ENCODE data around the gene MAPK8IP1. TPM values are rescaled to one million over a fixed set of nuclear protein-coding genes. Genes with fewer than 3 reads are reported as not detected.

Gene MAPK8IP1
- total RNA-seq, 1 donor, result 8.0 TPM

DNA sequence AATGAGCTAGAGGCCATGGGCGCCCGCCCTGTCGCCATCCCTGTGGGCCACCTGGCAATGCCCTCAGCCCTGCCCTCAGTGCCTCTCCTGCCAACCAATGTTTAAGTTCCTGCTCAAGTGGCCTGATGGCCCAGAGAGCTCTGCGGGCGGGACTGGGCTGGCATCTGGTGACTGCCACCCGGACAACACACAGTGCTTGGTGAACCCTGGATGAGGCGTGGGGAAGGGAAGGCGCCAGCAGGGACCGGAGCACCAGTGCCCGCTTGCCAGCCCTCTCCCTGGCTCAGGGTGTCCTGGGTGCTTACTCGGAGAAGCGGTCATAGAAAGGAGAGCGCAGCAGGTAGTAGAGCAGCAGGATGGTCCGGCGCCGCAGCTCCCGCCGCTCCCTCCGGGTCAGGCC lies 28.1 kb downstream of the MAPK8IP1 start:
- peak; percentile 26 for DNase-seq (ENCODE audit: insufficient read length, low spot score, missing footprints)
- Histone ChIP-seq H3K4me3 (ENCODE audit: insufficient read depth, low read length) (no peak overlapping the region), H3K36me3 (ENCODE audit: insufficient read depth, low read length) (peaks cover 29% of the 10 kb centered on the region)

DNA sequence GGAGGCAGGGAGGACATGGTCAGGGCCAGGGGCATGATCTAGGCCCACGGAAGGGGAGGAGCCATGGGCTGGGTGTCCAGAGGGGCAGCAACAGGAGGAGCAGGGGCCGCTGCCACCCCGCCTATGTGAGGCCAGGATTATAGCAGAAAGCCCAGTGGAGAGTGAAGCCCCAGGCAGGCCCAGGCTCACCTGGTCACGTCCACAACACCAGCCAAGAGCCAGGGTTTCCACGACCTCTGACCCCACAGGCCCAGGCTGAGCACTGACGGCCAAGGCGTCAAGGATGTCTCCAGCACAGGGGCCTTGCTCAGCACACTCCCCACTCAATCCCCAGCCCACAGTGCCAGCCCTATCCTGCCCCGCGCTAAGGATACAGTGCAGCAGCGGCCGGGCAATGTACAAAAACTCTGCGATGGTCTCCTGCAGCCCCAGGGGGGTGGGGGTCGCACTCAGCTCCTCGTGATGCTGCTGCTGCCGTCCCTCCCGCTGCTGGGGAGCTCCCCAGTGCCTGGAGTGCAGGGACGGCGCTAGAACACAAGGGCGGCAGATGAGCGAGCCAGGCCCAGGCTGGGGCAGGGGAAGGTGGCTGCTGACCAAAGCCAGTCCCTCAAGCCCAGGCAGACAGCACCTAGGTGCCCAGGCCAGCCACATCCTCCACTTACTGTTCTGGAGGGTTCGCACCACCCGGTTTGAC lies 28.6 kb downstream of the MAPK8IP1 start:
- Histone ChIP-seq H3K9me3 (ENCODE audit: low read depth, low read length) (no peaks in the 10 kb centered on the region), H3K4me3 (ENCODE audit: insufficient read depth, low read length) (no peak overlapping the region), H2AFZ (ENCODE audit: low read length) (no peak overlapping the region), H3K79me2 (ENCODE audit: insufficient read depth, low read length) (peaks cover 20% of the 10 kb centered on the region), H3K4me1 (ENCODE audit: insufficient read depth, low read length) (peaks cover 11% of the 10 kb centered on the region), H3K27me3 (ENCODE audit: insufficient read depth, low read length) (no peaks in the 10 kb centered on the region), H3K4me2 (ENCODE audit: insufficient read depth, low read length) (no peak overlapping the region), H3K27ac (ENCODE audit: low read depth, low read length) (no peak overlapping the region), H3K36me3 (ENCODE audit: insufficient read depth, low read length) (peaks cover 29% of the 10 kb centered on the region), H4K20me1 (ENCODE audit: insufficient read depth, low read length) (peaks cover 16% of the 10 kb centered on the region)
- peak; percentile 58 for DNase-seq (ENCODE audit: insufficient read length, low spot score, missing footprints)
- TF ChIP-seq, protein P1, sequence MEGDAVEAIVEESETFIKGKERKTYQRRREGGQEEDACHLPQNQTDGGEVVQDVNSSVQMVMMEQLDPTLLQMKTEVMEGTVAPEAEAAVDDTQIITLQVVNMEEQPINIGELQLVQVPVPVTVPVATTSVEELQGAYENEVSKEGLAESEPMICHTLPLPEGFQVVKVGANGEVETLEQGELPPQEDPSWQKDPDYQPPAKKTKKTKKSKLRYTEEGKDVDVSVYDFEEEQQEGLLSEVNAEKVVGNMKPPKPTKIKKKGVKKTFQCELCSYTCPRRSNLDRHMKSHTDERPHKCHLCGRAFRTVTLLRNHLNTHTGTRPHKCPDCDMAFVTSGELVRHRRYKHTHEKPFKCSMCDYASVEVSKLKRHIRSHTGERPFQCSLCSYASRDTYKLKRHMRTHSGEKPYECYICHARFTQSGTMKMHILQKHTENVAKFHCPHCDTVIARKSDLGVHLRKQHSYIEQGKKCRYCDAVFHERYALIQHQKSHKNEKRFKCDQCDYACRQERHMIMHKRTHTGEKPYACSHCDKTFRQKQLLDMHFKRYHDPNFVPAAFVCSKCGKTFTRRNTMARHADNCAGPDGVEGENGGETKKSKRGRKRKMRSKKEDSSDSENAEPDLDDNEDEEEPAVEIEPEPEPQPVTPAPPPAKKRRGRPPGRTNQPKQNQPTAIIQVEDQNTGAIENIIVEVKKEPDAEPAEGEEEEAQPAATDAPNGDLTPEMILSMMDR (IDR thresholded peaks at IDR 0.05; ENCODE audit: extremely low read depth, low read depth, low read length), result no peak

More for the DNA sequence above, 28.1 kb downstream of the MAPK8IP1 start:
- no peaks in the 10 kb centered on the region for H3K9me3 ChIP-seq (ENCODE audit: low read depth, low read length)
- no peak overlapping the region for H3K4me2 ChIP-seq (ENCODE audit: insufficient read depth, low read length)
- H3K27me3 ChIP-seq (ENCODE audit: insufficient read depth, low read length), result no peaks in the 10 kb centered on the region
- TF ChIP-seq, protein P1 (IDR thresholded peaks at IDR 0.05; ENCODE audit: extremely low read depth, low read depth, low read length), result no peak
- H3K27ac ChIP-seq (ENCODE audit: low read depth, low read length), result no peak overlapping the region
- peaks cover 20% of the 10 kb centered on the region for H3K79me2 ChIP-seq (ENCODE audit: insufficient read depth, low read length)
- H3K4me1 ChIP-seq (ENCODE audit: insufficient read depth, low read length), result peaks cover 10% of the 10 kb centered on the region
- no peak overlapping the region for H2AFZ ChIP-seq (ENCODE audit: low read length)
- peaks cover 16% of the 10 kb centered on the region for H4K20me1 ChIP-seq (ENCODE audit: insufficient read depth, low read length)

DNA sequence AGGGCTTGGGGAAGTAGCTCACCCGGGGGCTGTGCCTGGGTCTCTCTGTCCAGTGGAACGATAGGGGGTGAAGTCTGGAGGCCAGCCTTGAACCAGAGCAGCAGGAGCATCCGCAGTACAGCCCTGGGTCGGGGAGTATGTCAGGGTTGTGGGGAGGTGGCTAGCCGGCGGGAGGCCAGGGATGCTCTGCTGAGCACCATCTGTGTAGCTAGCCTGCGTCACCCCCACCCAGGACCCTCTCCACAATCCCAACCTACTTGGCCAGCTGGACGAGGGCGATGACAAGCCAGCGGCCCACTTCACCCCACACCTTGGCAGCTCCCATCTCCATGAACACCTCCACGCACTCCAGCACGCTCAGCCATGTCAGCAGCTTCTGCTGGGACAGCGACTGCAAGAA lies 30.0 kb downstream of the MAPK8IP1 start:
- Histone ChIP-seq H3K36me3 (ENCODE audit: insufficient read depth, low read length) (peaks cover 29% of the 10 kb centered on the region), H3K4me3 (ENCODE audit: insufficient read depth, low read length) (no peak overlapping the region), H3K27me3 (ENCODE audit: insufficient read depth, low read length) (no peaks in the 10 kb centered on the region), H2AFZ (ENCODE audit: low read length) (no peak overlapping the region), H3K4me2 (ENCODE audit: insufficient read depth, low read length) (no peak overlapping the region), H3K9me3 (ENCODE audit: low read depth, low read length) (no peaks in the 10 kb centered on the region), H3K4me1 (ENCODE audit: insufficient read depth, low read length) (peaks cover 11% of the 10 kb centered on the region), H3K27ac (ENCODE audit: low read depth, low read length) (no peak overlapping the region), H3K79me2 (ENCODE audit: insufficient read depth, low read length) (peaks cover 20% of the 10 kb centered on the region), H4K20me1 (ENCODE audit: insufficient read depth, low read length) (peaks cover 16% of the 10 kb centered on the region)
- peak; percentile 26 for DNase-seq (ENCODE audit: insufficient read length, low spot score, missing footprints)
- TF ChIP-seq, protein P1 (IDR thresholded peaks at IDR 0.05; ENCODE audit: extremely low read depth, low read depth, low read length), result no peak

- Histone ChIP-seq H3K27ac (ENCODE audit: low read depth, low read length) (peak overlapping the region; percentile 84), H3K9me3 (ENCODE audit: low read depth, low read length) (no peaks in the 10 kb centered on the region), H3K27me3 (ENCODE audit: insufficient read depth, low read length) (peaks cover 15% of the 10 kb centered on the region), H4K20me1 (ENCODE audit: insufficient read depth, low read length) (peaks cover 13% of the 10 kb centered on the region), H3K79me2 (ENCODE audit: insufficient read depth, low read length) (peaks cover 20% of the 10 kb centered on the region), H3K4me2 (ENCODE audit: insufficient read depth, low read length) (peak overlapping the region; percentile 98), H3K4me1 (ENCODE audit: insufficient read depth, low read length) (peaks cover 11% of the 10 kb centered on the region), H3K4me3 (ENCODE audit: insufficient read depth, low read length) (peak overlapping the region; percentile 100), H2AFZ (ENCODE audit: low read length) (peak overlapping the region; percentile 91), H3K36me3 (ENCODE audit: insufficient read depth, low read length) (peaks cover 20% of the 10 kb centered on the region)
- DNase-seq (ENCODE audit: insufficient read length, low spot score, missing footprints), result peak; percentile 81
- TF ChIP-seq, protein P1 (IDR thresholded peaks at IDR 0.05; ENCODE audit: extremely low read depth, low read depth, low read length), result no peak
Observed at GRCh38 chr11:45917286-45917622, 31.8 kb downstream of the MAPK8IP1 start.
